A549 (cell line): ENCODE measurements around the gene RNF214. TPM values are rescaled to one million over a fixed set of nuclear protein-coding genes. Genes with fewer than 3 reads are reported as not detected.

Source experiments
- ATAC-seq, 2 experiments: fragments of 200-7000 bp in 1 of 2; fragments of >200 bp in 1 of 2; cut with Nextera tagmentation in 1 of 2; cut with Tn5 transposase in 1 of 2; 3 replicates each; pipeline versions ENCODE4 v1.8.0 to v1.9.1; 2018 to 2020; ENCODE audit warnings: mild to moderate bottlenecking in 1 of 2, moderate library complexity in 1 of 2
- CTCF ChIA-PET: fragments of 300-600 bp; sonication (Branson Sonifier 250); formaldehyde crosslinking; extraction: SDS; loops from one replicate; lab custom pipeline; 2021; ENCODE audit warnings: antibody characterized with exemption, inconsistent platforms; lab: Yijun Ruan, JAX
- POLR2A ChIA-PET: fragments of 350-600 bp; formaldehyde crosslinking; extraction: SDS; loops from one replicate; lab custom pipeline; 2021; ENCODE audit warnings: antibody characterized with exemption, inconsistent platforms; lab: Yijun Ruan, JAX
- DNase-seq, 2 experiments: peaks; one replicate each; pipeline versions ENCODE4 v3.0.0 to v3.0.0-alpha.2; 2011 to 2016; ENCODE audit warnings: low read depth in 1 of 2, low spot score in 1 of 2
- FAIRE-seq: peaks from 2 replicates; lab custom pipeline; 2011; peaks lifted over from hg19 to GRCh38; lab: Jason Lieb, UNC
- H3K27ac ChIP-seq, 2 experiments: fragments of >200 bp; sonication (Bioruptor Twin); formaldehyde crosslinking; 3 replicates each; pipeline ENCODE4 v1.5.1; 2016 to 2017
- H3K4me1 ChIP-seq: fragments of >200 bp; sonication (Bioruptor Twin); formaldehyde crosslinking; 3 replicates; pipeline ENCODE4 v1.6.1; 2016
- H3K4me2 ChIP-seq: fragments of >200 bp; sonication (Bioruptor Twin); formaldehyde crosslinking; 3 replicates; pipeline ENCODE4 v1.6.1; 2016
- H3K4me3 ChIP-seq: fragments of >200 bp; sonication (Bioruptor Twin); formaldehyde crosslinking; 3 replicates; pipeline ENCODE4 v1.5.1; 2016
- H3K9me3 ChIP-seq: fragments of >200 bp; sonication (Bioruptor Twin); formaldehyde crosslinking; 3 replicates; pipeline ENCODE4 v1.6.1; 2016
- CEBPB ChIP-seq, 2 experiments: fragments of >200 bp in 1 of 2; sonication (Bioruptor Twin) in 1 of 2; formaldehyde crosslinking in 1 of 2; IDR thresholded peaks; 2 replicates each; pipeline ENCODE4 v1.6.1; 2012 to 2016
- CHD2 ChIP-seq: fragments of 150-350 bp; IDR thresholded peaks from 2 replicates; pipeline ENCODE4 v1.6.1; 2014; ENCODE audit warnings: low read length; ENCODE audit not compliant: partially characterized antibody
- ESRRA ChIP-seq: fragments of 150-350 bp; IDR thresholded peaks from 2 replicates; pipeline ENCODE4 v1.6.1; 2014; ENCODE audit warnings: mild to moderate bottlenecking, low read length, borderline replicate concordance
- FOSB ChIP-seq: fragments of 250-450 bp; sonication (Bioruptor Pico); IDR thresholded peaks from 2 replicates; pipeline ENCODE4 v1.5.0; 2020; ENCODE audit warnings: mild to moderate bottlenecking, moderate library complexity
- FOXS1 ChIP-seq: fragments of 250-450 bp; sonication (Bioruptor Pico); IDR thresholded peaks from 2 replicates; pipeline ENCODE4 v1.5.0; 2020; ENCODE audit warnings: mild to moderate bottlenecking, moderate library complexity
- GATA3 ChIP-seq: IDR thresholded peaks from 2 replicates; pipeline ENCODE4 v1.6.1; 2012; ENCODE audit warnings: borderline replicate concordance
- HDAC2 ChIP-seq: fragments of 200-600 bp; sonication (generic); IDR thresholded peaks from 2 replicates; pipeline ENCODE4 v1.6.1; 2016
- HEYL ChIP-seq: fragments of 250-450 bp; sonication (Bioruptor Pico); IDR thresholded peaks from 2 replicates; pipeline ENCODE4 v1.8.0; 2021; ENCODE audit warnings: mild to moderate bottlenecking, moderate library complexity
- HOXB5 ChIP-seq: fragments of 250-450 bp; sonication (Bioruptor Pico); IDR thresholded peaks from 2 replicates; pipeline ENCODE4 v1.5.0; 2020; ENCODE audit warnings: mild to moderate bottlenecking, moderate library complexity
- JUN ChIP-seq, 2 experiments: fragments of >200 bp; sonication (Bioruptor Twin); formaldehyde crosslinking; IDR thresholded peaks; 2 replicates in 1 of 2; 3 replicates in 1 of 2; pipeline ENCODE4 v1.6.1; 2016 to 2017
- KDM5A ChIP-seq: fragments of 200-600 bp; sonication (generic); IDR thresholded peaks from 2 replicates; pipeline ENCODE4 v1.6.1; 2016; ENCODE audit warnings: antibody characterized with exemption, mild to moderate bottlenecking
- MAFK ChIP-seq: fragments of 450-650 bp; IDR thresholded peaks from 2 replicates; pipeline ENCODE4 v1.6.1; 2014; ENCODE audit not compliant: partially characterized antibody
- MYC ChIP-seq: IDR thresholded peaks from 2 replicates; pipeline ENCODE4 v1.6.1; 2012; ENCODE audit warnings: mild to moderate bottlenecking, inconsistent platforms, low read length, improper control_type of control experiment, borderline replicate concordance
- POLR2A ChIP-seq: IDR thresholded peaks from 2 replicates; pipeline ENCODE4 v1.6.1; 2012; ENCODE audit warnings: mild to moderate bottlenecking, low read length
- RAD21 ChIP-seq, 2 experiments: fragments of >200 bp in 1 of 2; sonication (Bioruptor Twin) in 1 of 2; formaldehyde crosslinking in 1 of 2; IDR thresholded peaks in 1 of 2; conservative IDR thresholded peaks in 1 of 2; 2 replicates in 1 of 2; 3 replicates in 1 of 2; pipeline ENCODE4 v1.6.1; 2012 to 2018; ENCODE audit warnings: inconsistent platforms in 1 of 2
- RNF2 ChIP-seq: fragments of 200-600 bp; sonication (generic); IDR thresholded peaks from 2 replicates; pipeline ENCODE4 v1.6.1; 2016; ENCODE audit warnings: low read depth, mild to moderate bottlenecking, antibody characterized with exemption, moderate library complexity, borderline replicate concordance
- SMC3 ChIP-seq: fragments of >200 bp; sonication (Bioruptor Twin); formaldehyde crosslinking; IDR thresholded peaks from 3 replicates; pipeline ENCODE4 v1.6.1; 2018; ENCODE audit warnings: inconsistent platforms
- TFCP2L1 ChIP-seq: fragments of 250-450 bp; sonication (Bioruptor Pico); IDR thresholded peaks from 2 replicates; pipeline ENCODE4 v1.5.0; 2021; ENCODE audit warnings: mild to moderate bottlenecking
- ZNF302 ChIP-seq: fragments of 250-450 bp; sonication (Bioruptor Pico); IDR thresholded peaks from 2 replicates; pipeline ENCODE4 v1.9.0; 2021; ENCODE audit warnings: inconsistent platforms, mild to moderate bottlenecking, moderate library complexity
- WGBS: methylation state at CpG from one replicate; pipeline ENCODE4 v1.1.6; 2017; ENCODE audit errors: missing lambda C conversion rate; 5-methylcytosine and 5-hydroxymethylcytosine counted together
- polyA plus RNA-seq, 4 experiments: library from polyadenylated mRNA; depleted of rRNA in 3 of 4; stranded (reverse); fragments of >200 nt; fragmentation: RNase III in 1 of 4; extraction: RNeasy Plus Mini Kit Qiagen cat#74134 plus additional on column Dnase treatment in 1 of 4; gene quantifications; 2 replicates in 3 of 4; 3 replicates in 1 of 4; pipeline ENCODE4 v1.2.3, GENCODE V29; 2011 to 2017
- TF ChIP-seq, protein P1 (sequence below): fragments of 450-650 bp; IDR thresholded peaks from 2 replicates; pipeline ENCODE4 v1.6.1; 2014; ENCODE audit warnings: antibody characterized with exemption
- TF ChIP-seq, protein P2 (sequence below): fragments of 150-350 bp; IDR thresholded peaks from 2 replicates; pipeline ENCODE4 v1.6.1; 2014; ENCODE audit warnings: low read depth, mild to moderate bottlenecking, low read length
- TF ChIP-seq, protein P3 (sequence below): IDR thresholded peaks from 2 replicates; pipeline ENCODE4 v1.6.1; 2012; ENCODE audit warnings: low read depth, borderline replicate concordance
- TF ChIP-seq, protein P4 (sequence below): fragments of >200 bp; sonication (Bioruptor Twin); formaldehyde crosslinking; IDR thresholded peaks from 3 replicates; pipeline ENCODE4 v1.5.1; 2016

The RNF214 gene
- polyA plus RNA-seq, 2 of the 4 experiments (the other 2 are of a cell fraction): 11.0 to 15.9 TPM

DNA sequence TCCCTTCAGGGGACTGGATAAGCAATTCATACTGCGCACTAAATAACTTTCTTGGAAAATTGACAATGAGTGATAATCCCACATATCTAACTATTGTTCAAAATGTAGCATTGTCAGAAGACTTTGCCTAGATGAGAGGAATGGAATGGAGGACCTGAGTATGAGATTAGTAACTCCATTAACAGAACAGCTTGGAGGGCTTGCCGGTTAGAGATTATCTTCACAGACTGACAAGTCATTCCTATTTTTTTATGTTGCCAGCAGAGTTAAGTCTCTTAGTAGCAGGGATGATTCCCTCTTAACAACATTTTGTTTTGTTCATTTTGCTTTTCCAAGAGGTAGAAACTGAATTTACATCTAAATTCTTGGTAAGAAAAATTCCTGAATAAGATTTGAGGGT lies 51.6 kb downstream of the RNF214 start:
- FAIRE-seq (no peak), DNase-seq (no peak), ATAC-seq (no peak)
- 93% methylated on average over 2 of the region's 2 CpGs for WGBS
- H3K27ac ChIP-seq: no peak overlapping the region
- no peak for TF ChIP-seq FOXS1 (CRISPR knock-in tag)
- TF ChIP-seq, all 56 proteins: peak for 0
- Histone ChIP-seq H3K4me3 (no peak overlapping the region), H3K4me2 (no peak overlapping the region), H3K9me3 (no peaks in the 10 kb centered on the region), H3K4me1 (0 out of 3 replicates have a peak, but pooled peaks cover 7% of the 10 kb centered on the region)
- POLR2A ChIA-PET: no interaction called here
- CTCF ChIA-PET: no interaction called here

DNA sequence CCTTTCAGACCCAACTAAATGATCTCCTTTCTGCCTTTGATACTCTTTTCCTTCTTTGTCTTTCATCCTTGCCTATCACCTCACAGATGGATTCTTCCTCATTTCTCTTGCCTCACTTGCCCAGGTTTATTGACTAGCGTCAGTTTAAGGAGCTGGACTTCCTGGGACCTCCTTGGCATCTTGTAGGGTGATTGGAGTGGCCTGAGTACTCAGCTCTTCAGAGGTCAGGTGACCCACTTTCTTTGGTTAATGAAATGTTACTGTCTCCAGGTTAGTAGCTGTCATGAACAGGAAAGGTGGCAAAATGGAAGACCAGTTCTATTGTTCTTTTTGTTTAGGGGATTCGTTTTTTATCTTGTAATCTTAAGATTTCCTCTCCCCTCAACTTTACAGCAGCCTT lies 54.1 kb downstream of the RNF214 start:
- FAIRE-seq: no peak
- no peak overlapping the region for H3K27ac ChIP-seq

DNA sequence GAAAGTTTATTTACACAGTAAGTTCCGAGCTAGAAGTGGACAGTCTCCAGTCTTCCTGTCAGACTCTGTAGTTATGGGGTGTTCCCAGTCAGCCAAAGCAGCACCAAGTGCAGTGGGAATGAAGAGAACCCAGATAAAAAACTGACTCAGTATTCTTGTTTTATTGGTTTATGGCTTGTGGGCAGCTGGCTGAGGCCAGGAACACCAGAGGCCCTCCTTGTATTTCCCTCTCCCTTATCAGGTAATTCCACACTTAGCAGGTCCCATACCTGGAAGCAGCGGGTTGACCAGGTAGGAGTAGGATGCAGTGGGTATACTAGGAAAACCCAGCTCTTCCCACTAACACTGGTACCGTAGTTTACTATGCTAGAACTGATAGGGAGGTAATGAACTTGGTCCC lies 55.2 kb downstream of the RNF214 start:
- 87% methylated on average over 3 of the region's 3 CpGs for WGBS
- no peaks in the 10 kb centered on the region for H3K4me1 ChIP-seq
- DNase-seq (no peak), FAIRE-seq (no peak), ATAC-seq (no peak)
- POLR2A ChIA-PET: no interaction called here
- H3K4me3 ChIP-seq: no peak overlapping the region
- CTCF ChIA-PET: interaction anchor here (0.7 kb wide), 1 partner anchor 8 kb away, joined by 3 read pairs; no protein-coding TSS in a partner anchor
- no peak overlapping the region for H3K4me2 ChIP-seq
- H3K9me3 ChIP-seq: no peaks in the 10 kb centered on the region
- TF ChIP-seq, protein P1, sequence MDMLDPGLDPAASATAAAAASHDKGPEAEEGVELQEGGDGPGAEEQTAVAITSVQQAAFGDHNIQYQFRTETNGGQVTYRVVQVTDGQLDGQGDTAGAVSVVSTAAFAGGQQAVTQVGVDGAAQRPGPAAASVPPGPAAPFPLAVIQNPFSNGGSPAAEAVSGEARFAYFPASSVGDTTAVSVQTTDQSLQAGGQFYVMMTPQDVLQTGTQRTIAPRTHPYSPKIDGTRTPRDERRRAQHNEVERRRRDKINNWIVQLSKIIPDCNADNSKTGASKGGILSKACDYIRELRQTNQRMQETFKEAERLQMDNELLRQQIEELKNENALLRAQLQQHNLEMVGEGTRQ: no peak
- TF ChIP-seq HOXB5: no peak
- no peak for TF ChIP-seq RAD21 (conservative IDR thresholded peaks at IDR 0.05 in 1 of 2, IDR thresholded peaks at IDR 0.05 in 1 of 2)
- TF ChIP-seq, protein P2, sequence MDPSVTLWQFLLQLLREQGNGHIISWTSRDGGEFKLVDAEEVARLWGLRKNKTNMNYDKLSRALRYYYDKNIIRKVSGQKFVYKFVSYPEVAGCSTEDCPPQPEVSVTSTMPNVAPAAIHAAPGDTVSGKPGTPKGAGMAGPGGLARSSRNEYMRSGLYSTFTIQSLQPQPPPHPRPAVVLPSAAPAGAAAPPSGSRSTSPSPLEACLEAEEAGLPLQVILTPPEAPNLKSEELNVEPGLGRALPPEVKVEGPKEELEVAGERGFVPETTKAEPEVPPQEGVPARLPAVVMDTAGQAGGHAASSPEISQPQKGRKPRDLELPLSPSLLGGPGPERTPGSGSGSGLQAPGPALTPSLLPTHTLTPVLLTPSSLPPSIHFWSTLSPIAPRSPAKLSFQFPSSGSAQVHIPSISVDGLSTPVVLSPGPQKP: no peak
- no peak for TF ChIP-seq MYC
- no peak for TF ChIP-seq CHD2
- TF ChIP-seq POLR2A: no peak
- no peak for TF ChIP-seq ESRRA
- no peak for TF ChIP-seq CEBPB (IDR thresholded peaks at IDR 0.05)
- no peak for TF ChIP-seq HEYL (CRISPR knock-in tag)
- no peak for TF ChIP-seq SMC3
- no peak for TF ChIP-seq ZNF302 (CRISPR knock-in tag)
- TF ChIP-seq, protein P3, sequence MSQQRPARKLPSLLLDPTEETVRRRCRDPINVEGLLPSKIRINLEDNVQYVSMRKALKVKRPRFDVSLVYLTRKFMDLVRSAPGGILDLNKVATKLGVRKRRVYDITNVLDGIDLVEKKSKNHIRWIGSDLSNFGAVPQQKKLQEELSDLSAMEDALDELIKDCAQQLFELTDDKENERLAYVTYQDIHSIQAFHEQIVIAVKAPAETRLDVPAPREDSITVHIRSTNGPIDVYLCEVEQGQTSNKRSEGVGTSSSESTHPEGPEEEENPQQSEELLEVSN: no peak
- TF ChIP-seq GATA3: no peak
- no peak for TF ChIP-seq FOSB (CRISPR knock-in tag)
- TF ChIP-seq MAFK: no peak
- no peak overlapping the region for H3K27ac ChIP-seq

More for the DNA sequence above, 54.1 kb downstream of the RNF214 start:
- TF ChIP-seq TFCP2L1 (CRISPR knock-in tag) (no peak), POLR2A (no peak), HDAC2 (no peak), JUN (IDR thresholded peaks at IDR 0.05) (no peak), CEBPB (IDR thresholded peaks at IDR 0.05) (no peak), HOXB5 (no peak), ESRRA (no peak), RNF2 (no peak), FOSB (CRISPR knock-in tag) (no peak), SMC3 (no peak), KDM5A (no peak), HEYL (CRISPR knock-in tag) (no peak)
- TF ChIP-seq, protein P4, sequence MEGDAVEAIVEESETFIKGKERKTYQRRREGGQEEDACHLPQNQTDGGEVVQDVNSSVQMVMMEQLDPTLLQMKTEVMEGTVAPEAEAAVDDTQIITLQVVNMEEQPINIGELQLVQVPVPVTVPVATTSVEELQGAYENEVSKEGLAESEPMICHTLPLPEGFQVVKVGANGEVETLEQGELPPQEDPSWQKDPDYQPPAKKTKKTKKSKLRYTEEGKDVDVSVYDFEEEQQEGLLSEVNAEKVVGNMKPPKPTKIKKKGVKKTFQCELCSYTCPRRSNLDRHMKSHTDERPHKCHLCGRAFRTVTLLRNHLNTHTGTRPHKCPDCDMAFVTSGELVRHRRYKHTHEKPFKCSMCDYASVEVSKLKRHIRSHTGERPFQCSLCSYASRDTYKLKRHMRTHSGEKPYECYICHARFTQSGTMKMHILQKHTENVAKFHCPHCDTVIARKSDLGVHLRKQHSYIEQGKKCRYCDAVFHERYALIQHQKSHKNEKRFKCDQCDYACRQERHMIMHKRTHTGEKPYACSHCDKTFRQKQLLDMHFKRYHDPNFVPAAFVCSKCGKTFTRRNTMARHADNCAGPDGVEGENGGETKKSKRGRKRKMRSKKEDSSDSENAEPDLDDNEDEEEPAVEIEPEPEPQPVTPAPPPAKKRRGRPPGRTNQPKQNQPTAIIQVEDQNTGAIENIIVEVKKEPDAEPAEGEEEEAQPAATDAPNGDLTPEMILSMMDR: no peak
- H3K4me1 ChIP-seq: no peaks in the 10 kb centered on the region
- H3K9me3 ChIP-seq: no peaks in the 10 kb centered on the region
- 56% methylated on average over 2 of the region's 2 CpGs for whole genome bisulfite sequencing
- no peak for ATAC-seq
- ChIA-PET POLR2A (no interaction called here), CTCF (interaction anchor here (1.3 to 1.5 kb wide), 2 partner anchors 17 to 60 kb away, joined by 3 to 5 read pairs; no protein-coding TSS in a partner anchor)
- no peak overlapping the region for H3K4me3 ChIP-seq
- no peak for DNase-seq
- H3K4me2 ChIP-seq: no peak overlapping the region
